H1 (cell line): ENCODE data around the gene USP10. TPM values are rescaled to one million over a fixed set of nuclear protein-coding genes. Genes with fewer than 3 reads are reported as not detected.

Source experiments
- CTCF ChIA-PET: fragments of 300-600 bp; sonication (Branson Sonifier 250); formaldehyde crosslinking; loops from one replicate; lab custom pipeline; 2021; ENCODE audit not compliant: partially characterized antibody; lab: Charles Lee
- POLR2A ChIA-PET: fragments of 300-600 bp; sonication (Branson Sonifier 250); formaldehyde crosslinking; loops from one replicate; lab custom pipeline; 2021; ENCODE audit warnings: inconsistent platforms; ENCODE audit not compliant: partially characterized antibody; lab: Charles Lee
- DNase-seq, 2 experiments: peaks; one replicate each; pipeline versions ENCODE4 v3.0.0 to v3.0.0-alpha.2; 2010 to 2022; ENCODE audit warnings: low spot score in 2 of 2, low read depth in 1 of 2, mixed read lengths in 1 of 2
- FAIRE-seq: peaks from 2 replicates; lab custom pipeline; 2011; peaks lifted over from hg19 to GRCh38; lab: Jason Lieb, UNC
- H2AFZ ChIP-seq: 2 replicates; pipeline ENCODE4 v1.8.1; 2012; ENCODE audit warnings: low read length, inconsistent platforms
- H2AK5ac ChIP-seq: 2 replicates; pipeline ENCODE4 v1.6.1; 2013; ENCODE audit warnings: low read depth, low read length
- H2BK120ac ChIP-seq: replicated peaks from 2 replicates; pipeline ENCODE3; 2013; ENCODE audit warnings: low read depth, low read length, inconsistent platforms
- H2BK12ac ChIP-seq: 2 replicates; pipeline ENCODE4 v1.6.1; 2013; ENCODE audit warnings: low read depth, low read length
- H2BK15ac ChIP-seq: 2 replicates; pipeline ENCODE4 v1.6.1; 2013; ENCODE audit warnings: low read length
- H2BK20ac ChIP-seq: 2 replicates; pipeline ENCODE4 v1.6.1; 2013; ENCODE audit warnings: low read length
- H2BK5ac ChIP-seq: 2 replicates; pipeline ENCODE4 v1.6.1; 2013; ENCODE audit warnings: low read depth, low read length
- H3K14ac ChIP-seq: 2 replicates; pipeline ENCODE4 v1.6.1; 2013; ENCODE audit warnings: inconsistent platforms; ENCODE audit not compliant: insufficient read length
- H3K18ac ChIP-seq: 2 replicates; pipeline ENCODE4 v1.6.1; 2013; ENCODE audit warnings: low read length; ENCODE audit errors: extremely low read depth
- H3K23ac ChIP-seq: 2 replicates; pipeline ENCODE4 v1.6.1; 2013; ENCODE audit warnings: inconsistent platforms; ENCODE audit not compliant: insufficient read length
- H3K23me2 ChIP-seq: 2 replicates; pipeline ENCODE4 v1.6.1; 2013; ENCODE audit warnings: low read depth, low read length
- H3K27ac ChIP-seq: 2 replicates; pipeline ENCODE4 v1.6.1; 2011; ENCODE audit warnings: low read depth, low read length, inconsistent platforms
- H3K27me3 ChIP-seq, 4 experiments: replicated peaks in 1 of 4; 1 replicate in 1 of 4; 2 replicates in 3 of 4; pipeline versions ENCODE4 v1.6.1 to v1.8.1; 2011 to 2013; ENCODE audit warnings: low read length in 3 of 4, mild to moderate bottlenecking in 3 of 4, inconsistent platforms in 2 of 4, mixed read lengths in 2 of 4, moderate library complexity in 1 of 4; ENCODE audit not compliant: control insufficient read depth in 3 of 4, insufficient read depth in 3 of 4; ENCODE audit errors: extremely low read depth in 1 of 4
- H3K36me3 ChIP-seq, 4 experiments: 2 replicates each; pipeline versions ENCODE4 v1.6.1 to v1.8.1; 2011 to 2013; ENCODE audit warnings: mild to moderate bottlenecking in 4 of 4, low read length in 3 of 4, moderate library complexity in 2 of 4, control low read depth in 1 of 4, inconsistent platforms in 1 of 4; ENCODE audit not compliant: insufficient read depth in 4 of 4, control insufficient read depth in 2 of 4
- H3K4ac ChIP-seq: replicated peaks from 2 replicates; pipeline ENCODE3; 2013; ENCODE audit warnings: low read length, low read depth, mixed read lengths, inconsistent platforms; ENCODE audit not compliant: insufficient read length
- H3K4me1 ChIP-seq, 4 experiments: replicated peaks in 1 of 4; 1 replicate in 1 of 4; 2 replicates in 3 of 4; pipeline versions ENCODE4 v1.6.1 to v1.8.1; 2011 to 2013; ENCODE audit warnings: low read length in 3 of 4, inconsistent platforms in 2 of 4, mixed read lengths in 1 of 4; ENCODE audit not compliant: insufficient read depth in 4 of 4, control insufficient read depth in 3 of 4
- H3K4me2 ChIP-seq, 2 experiments: 2 replicates each; pipeline versions ENCODE4 v1.6.1 to v1.8.1; 2011 to 2013; ENCODE audit warnings: low read depth in 2 of 2, low read length in 2 of 2, control low read depth in 1 of 2, inconsistent platforms in 1 of 2, mild to moderate bottlenecking in 1 of 2; ENCODE audit not compliant: insufficient read depth in 1 of 2
- H3K4me3 ChIP-seq, 4 experiments: fragments of 200-600, 300-600 bp in 1 of 4; sonication (generic), shearing (Covaris generic), sonication (Bioruptor Twin) in 1 of 4; 2 replicates each; pipeline versions ENCODE4 v1.5.1 to v1.8.1; 2011 to 2016; ENCODE audit warnings: low read length in 4 of 4, low read depth in 3 of 4, control low read depth in 2 of 4, inconsistent platforms in 2 of 4, mild to moderate bottlenecking in 2 of 4, mixed read lengths in 1 of 4, moderate library complexity in 1 of 4; ENCODE audit not compliant: insufficient read depth in 2 of 4; ENCODE audit errors: extremely low read depth in 1 of 4
- H3K56ac ChIP-seq: replicated peaks from 2 replicates; pipeline ENCODE3; 2013; ENCODE audit warnings: low read depth, mild to moderate bottlenecking, mixed read lengths, low read length, inconsistent platforms; ENCODE audit not compliant: insufficient read length
- H3K79me1 ChIP-seq: 2 replicates; pipeline ENCODE4 v1.6.1; 2013; ENCODE audit warnings: low read depth, low read length, control low read depth
- H3K79me2 ChIP-seq, 2 experiments: 2 replicates each; pipeline versions ENCODE4 v1.6.1 to v1.8.1; 2012 to 2013; ENCODE audit warnings: low read length in 2 of 2, mild to moderate bottlenecking in 2 of 2, inconsistent platforms in 1 of 2; ENCODE audit not compliant: insufficient read depth in 2 of 2, control insufficient read depth in 1 of 2
- H3K9ac ChIP-seq, 4 experiments: replicated peaks in 1 of 4; 1 replicate in 1 of 4; 2 replicates in 3 of 4; pipeline versions ENCODE4 v1.6.1 to v1.8.1; 2011 to 2013; ENCODE audit warnings: low read depth in 3 of 4, low read length in 3 of 4, control low read depth in 2 of 4, mild to moderate bottlenecking in 2 of 4, moderate library complexity in 2 of 4, inconsistent platforms in 1 of 4; ENCODE audit errors: extremely low read depth in 1 of 4
- H3K9me3 ChIP-seq, 2 experiments: 2 replicates each; pipeline versions ENCODE4 v1.6.1 to v1.8.1; 2012 to 2013; ENCODE audit warnings: mild to moderate bottlenecking in 2 of 2, moderate library complexity in 2 of 2, control low read depth in 1 of 2, inconsistent platforms in 1 of 2, low read depth in 1 of 2, low read length in 1 of 2, mixed read lengths in 1 of 2; ENCODE audit not compliant: insufficient read depth in 2 of 2
- H4K20me1 ChIP-seq, 2 experiments: replicated peaks in 1 of 2; 2 replicates each; pipeline versions ENCODE3 to v1.8.1; 2011 to 2013; ENCODE audit warnings: inconsistent platforms in 2 of 2, low read length in 2 of 2, mild to moderate bottlenecking in 1 of 2; ENCODE audit not compliant: insufficient read depth in 2 of 2, control insufficient read depth in 1 of 2
- H4K5ac ChIP-seq: 2 replicates; pipeline ENCODE4 v1.6.1; 2013; ENCODE audit warnings: low read length, low read depth, mixed read lengths, inconsistent platforms; ENCODE audit not compliant: insufficient read length
- H4K8ac ChIP-seq: 2 replicates; pipeline ENCODE4 v1.8.0; 2013; ENCODE audit warnings: mild to moderate bottlenecking, moderate library complexity, low read length, inconsistent platforms; ENCODE audit not compliant: insufficient read depth; ENCODE audit errors: extremely low read depth
- H4K91ac ChIP-seq: replicated peaks from 2 replicates; pipeline ENCODE3; 2013; ENCODE audit warnings: low read length, mixed read lengths, inconsistent platforms; ENCODE audit not compliant: insufficient read length
- CTCF ChIP-seq, 3 experiments: IDR thresholded peaks; 1 replicate in 2 of 3; 2 replicates in 1 of 3; pipeline versions ENCODE4 v1.5.1 to v1.6.1; 2011; ENCODE audit warnings: low read length in 3 of 3, mild to moderate bottlenecking in 3 of 3, inconsistent platforms in 2 of 3, low read depth in 1 of 3, moderate library complexity in 1 of 3; ENCODE audit not compliant: insufficient read depth in 1 of 3; ENCODE audit errors: control extremely low read depth in 1 of 3
- E2F6 ChIP-seq: IDR thresholded peaks from 2 replicates; pipeline ENCODE4 v1.6.1; 2012; ENCODE audit warnings: inconsistent platforms
- EGR1 ChIP-seq: IDR thresholded peaks from 2 replicates; pipeline ENCODE4 v1.6.1; 2011; ENCODE audit warnings: low read depth, low read length, borderline replicate concordance
- FOSL1 ChIP-seq: IDR thresholded peaks from 2 replicates; pipeline ENCODE4 v1.6.1; 2011; ENCODE audit warnings: mild to moderate bottlenecking, low read depth, low read length, moderate library complexity; ENCODE audit not compliant: insufficient read depth
- HDAC6 ChIP-seq: IDR thresholded peaks from one replicate; pipeline ENCODE4 v1.7.1; 2012; ENCODE audit warnings: low read depth, mild to moderate bottlenecking, inconsistent platforms, low read length, moderate library complexity
- RAD21 ChIP-seq, 2 experiments: IDR thresholded peaks in 1 of 2; conservative IDR thresholded peaks in 1 of 2; 2 replicates each; pipeline ENCODE4 v1.6.1; 2011; ENCODE audit warnings: low read depth in 2 of 2, low read length in 2 of 2, improper control_type of control experiment in 1 of 2, inconsistent platforms in 1 of 2, mild to moderate bottlenecking in 1 of 2, moderate library complexity in 1 of 2
- SIX5 ChIP-seq: IDR thresholded peaks from 2 replicates; pipeline ENCODE4 v1.6.1; 2011; ENCODE audit warnings: mild to moderate bottlenecking, low read depth, low read length
- USF2 ChIP-seq: IDR thresholded peaks from 2 replicates; pipeline ENCODE4 v1.6.1; 2011; ENCODE audit warnings: low read length, improper control_type of control experiment
- ZNF274 ChIP-seq: IDR thresholded peaks from 2 replicates; pipeline ENCODE4 v1.7.0; 2012; ENCODE audit warnings: low read length, borderline replicate concordance; ENCODE audit errors: extremely low read depth
- WGBS, 2 experiments: shearing (Covaris generic) in 1 of 2; methylation state at CpG; one replicate each; pipeline versions ENCODE4 v1.1.6 to v1.1.7; 2013 to 2015; ENCODE audit warnings: low lambda C conversion rate in 2 of 2, mixed read lengths in 2 of 2, inconsistent platforms in 1 of 2, low coverage in 1 of 2, missing lambda C conversion rate in 1 of 2; ENCODE audit not compliant: insufficient replicate concordance in 2 of 2, insufficient coverage in 1 of 2, insufficient read length in 1 of 2; ENCODE audit errors: extremely low coverage in 1 of 2, missing lambda C conversion rate in 1 of 2; 5-methylcytosine and 5-hydroxymethylcytosine counted together
- polyA plus RNA-seq, 7 experiments: library from polyadenylated mRNA; depleted of rRNA in 3 of 7; stranded (reverse) in 5 of 7; unstranded in 2 of 7; fragments of >200 nt in 5 of 7; fragments of 200-250 nt in 2 of 7; gene quantifications; 1 replicate in 5 of 7; 2 replicates in 1 of 7; 4 replicates in 1 of 7; pipeline versions ENCODE4 v1.2.1 to v1.2.3, GENCODE V29; 2011 to 2013; ENCODE audit warnings: missing spikeins in 2 of 7, mixed read lengths in 2 of 7
- total RNA-seq: library from RNA; stranded (reverse); fragmentation: NEBNext Ultra II Directional; extraction: Animal tissue kit (Norgen Biotek cat#: 25700); gene quantifications from 2 replicates; pipeline ENCODE4 v1.2.1, GENCODE V29; 2021

The USP10 gene
- total and polyA plus RNA-seq, 2 of the 8 experiments (the other 6 are each of a cell fraction or from before 2014, with no cell fraction given): 171 to 195 TPM

GRCh38 chr16:84662471-84662870 is 37.3 kb upstream of the USP10 start:
- Histone ChIP-seq H3K79me2 (no peaks in the 10 kb centered on the region), H3K27ac (no peak overlapping the region), H4K20me1 (no peaks in the 10 kb centered on the region), H2BK12ac (no peak overlapping the region), H3K14ac (no peak overlapping the region), H4K8ac (no peak overlapping the region), H3K9ac (no peak overlapping the region), H2AK5ac (no peak overlapping the region), H3K4me1 (peaks cover 0 to 5% (median 0%) of the 10 kb centered on the region in 4 experiments; a peak in 2 of 7 replicates), H3K23me2 (no peaks in the 10 kb centered on the region), H4K91ac (no peak overlapping the region), H3K23ac (no peak overlapping the region), H2BK15ac (no peak overlapping the region), H3K4me3 (no peak overlapping the region), H4K5ac (no peak overlapping the region), H3K18ac (no peak overlapping the region), H3K9me3 (no peaks in the 10 kb centered on the region), H3K56ac (no peak overlapping the region), H2BK120ac (no peak overlapping the region), H3K27me3 (no peaks in the 10 kb centered on the region), H2BK20ac (no peak overlapping the region), H2AFZ (no peak overlapping the region), H3K36me3 (peaks cover 4 to 19% (median 13%) of the 10 kb centered on the region in 4 experiments; a peak in 5 of 8 replicates), H3K4ac (no peak overlapping the region), H3K79me1 (no peaks in the 10 kb centered on the region), H2BK5ac (no peak overlapping the region), H3K4me2 (no peak overlapping the region)
- CTCF ChIA-PET: interaction anchor here (0.6 to 4.7 kb wide), 15 partner anchors 8 to 1193 kb away, joined by 3 to 44 read pairs (median 4); no protein-coding TSS in a partner anchor
- 94% methylated on average over 9 of the region's 9 CpGs; no CpG with 5 or more reads in 1 of the 2 experiments for WGBS, 2 experiments
- POLR2A ChIA-PET: no interaction called here
- no peak for DNase-seq
- no peak for FAIRE-seq
- TF ChIP-seq CTCF (IDR thresholded peaks at IDR 0.05; ENCODE audit: control extremely low read depth in 1 of 3, insufficient read depth in 1 of 3, low read depth in 1 of 3, low read length in 3 of 3): no peak
- TF ChIP-seq SIX5: no peak
- no peak for TF ChIP-seq USF2
- no peak for TF ChIP-seq EGR1
- TF ChIP-seq RAD21 (IDR thresholded peaks at IDR 0.05 in 1 of 2, conservative IDR thresholded peaks at IDR 0.05 in 1 of 2; ENCODE audit: low read depth in 2 of 2, low read length in 2 of 2): no peak
- no peak for TF ChIP-seq ZNF274
- TF ChIP-seq E2F6: no peak
- no peak for TF ChIP-seq HDAC6
- TF ChIP-seq FOSL1: no peak
